Fibroblast of skin of right quadriceps (primary cell): Measurements from ENCODE around the gene ZNF385C.
"Not testable (repeated sequence)": the region's sequence is repeated elsewhere in the genome, so short reads cannot be mapped to it uniquely, and the experiment has no call there.

Source experiments
- DNase-seq: peaks from one replicate; pipeline ENCODE4 v3.0.0-alpha.2; 2013

ZNF385C gene

DNA sequence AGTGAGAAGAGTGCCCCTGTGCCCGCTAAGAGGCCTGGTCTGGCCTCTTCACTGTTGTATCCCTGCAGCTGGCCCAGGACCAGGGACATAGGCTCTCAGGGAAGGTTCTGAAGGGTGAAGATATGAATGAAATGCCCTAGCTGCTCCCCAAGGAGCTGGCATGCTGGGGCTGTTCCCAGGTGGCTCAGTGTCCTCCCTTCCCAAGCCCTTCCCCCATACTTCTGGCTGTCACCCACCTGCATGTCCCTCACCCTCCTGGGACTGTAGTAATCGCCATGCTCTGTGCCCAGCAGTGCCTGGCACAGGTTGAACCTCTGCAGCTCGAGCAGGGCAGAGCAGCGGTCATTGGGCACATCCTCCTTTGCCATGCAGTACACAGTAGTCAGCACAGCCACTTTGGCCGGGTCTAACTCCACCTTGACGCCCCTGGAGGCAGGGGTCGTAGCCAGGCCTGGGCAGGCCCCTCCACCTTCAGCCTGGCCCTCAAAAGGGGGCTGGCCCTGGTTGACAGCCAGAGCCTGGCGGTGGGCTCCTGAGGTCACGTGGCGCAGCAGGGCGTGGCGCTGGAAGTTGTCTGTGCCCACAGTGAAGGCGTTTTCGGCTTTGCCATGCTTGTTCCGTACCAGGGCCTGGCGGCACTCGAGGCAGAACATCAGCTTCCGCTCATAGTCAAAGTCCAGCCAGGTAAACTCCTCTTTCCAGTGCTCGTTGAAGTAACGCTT, 55.5 kb downstream of the ZNF385C start:
- no peak for DNase-seq

DNA sequence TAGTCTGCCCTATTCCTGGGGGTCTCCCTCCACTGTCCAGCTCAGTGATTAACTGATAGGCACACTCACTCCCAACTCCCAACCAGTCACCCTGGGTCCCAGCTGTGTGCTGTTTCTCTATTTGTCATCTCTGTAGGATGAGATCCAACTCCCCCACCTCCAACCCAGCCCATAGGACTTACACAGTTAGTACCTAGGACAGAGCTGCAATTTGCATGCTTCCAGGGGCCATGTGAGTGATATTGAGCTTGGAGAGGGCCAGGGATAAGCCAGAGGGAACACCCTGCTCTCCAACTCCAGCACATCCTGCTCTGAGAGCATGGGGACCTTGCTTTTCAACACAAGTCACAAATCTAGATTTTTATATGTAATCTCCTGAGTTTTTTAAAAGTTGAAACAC, 56.7 kb downstream of the ZNF385C start:
- DNase-seq, result no peak

DNA sequence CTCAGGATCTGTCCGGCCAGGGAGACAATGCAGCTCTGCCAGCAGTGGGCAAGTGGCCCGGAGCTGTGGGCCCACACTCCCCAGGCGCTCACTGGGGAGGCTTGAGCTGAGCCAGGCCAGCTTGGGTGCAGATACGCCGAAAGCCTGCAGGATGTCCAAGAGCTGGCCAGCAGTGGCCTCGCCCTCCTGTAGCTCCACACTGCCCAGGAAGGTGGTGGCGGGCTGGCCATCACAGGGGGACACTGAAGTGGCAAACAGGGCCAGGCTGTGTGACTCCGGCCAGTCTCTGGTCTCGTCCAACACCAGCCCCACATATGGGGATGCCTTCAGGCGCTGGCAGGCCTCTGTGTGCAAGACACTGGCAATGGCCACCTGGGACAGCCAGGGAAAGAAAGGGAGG, 57.5 kb downstream of the ZNF385C start:
- DNase-seq, result no peak

DNA sequence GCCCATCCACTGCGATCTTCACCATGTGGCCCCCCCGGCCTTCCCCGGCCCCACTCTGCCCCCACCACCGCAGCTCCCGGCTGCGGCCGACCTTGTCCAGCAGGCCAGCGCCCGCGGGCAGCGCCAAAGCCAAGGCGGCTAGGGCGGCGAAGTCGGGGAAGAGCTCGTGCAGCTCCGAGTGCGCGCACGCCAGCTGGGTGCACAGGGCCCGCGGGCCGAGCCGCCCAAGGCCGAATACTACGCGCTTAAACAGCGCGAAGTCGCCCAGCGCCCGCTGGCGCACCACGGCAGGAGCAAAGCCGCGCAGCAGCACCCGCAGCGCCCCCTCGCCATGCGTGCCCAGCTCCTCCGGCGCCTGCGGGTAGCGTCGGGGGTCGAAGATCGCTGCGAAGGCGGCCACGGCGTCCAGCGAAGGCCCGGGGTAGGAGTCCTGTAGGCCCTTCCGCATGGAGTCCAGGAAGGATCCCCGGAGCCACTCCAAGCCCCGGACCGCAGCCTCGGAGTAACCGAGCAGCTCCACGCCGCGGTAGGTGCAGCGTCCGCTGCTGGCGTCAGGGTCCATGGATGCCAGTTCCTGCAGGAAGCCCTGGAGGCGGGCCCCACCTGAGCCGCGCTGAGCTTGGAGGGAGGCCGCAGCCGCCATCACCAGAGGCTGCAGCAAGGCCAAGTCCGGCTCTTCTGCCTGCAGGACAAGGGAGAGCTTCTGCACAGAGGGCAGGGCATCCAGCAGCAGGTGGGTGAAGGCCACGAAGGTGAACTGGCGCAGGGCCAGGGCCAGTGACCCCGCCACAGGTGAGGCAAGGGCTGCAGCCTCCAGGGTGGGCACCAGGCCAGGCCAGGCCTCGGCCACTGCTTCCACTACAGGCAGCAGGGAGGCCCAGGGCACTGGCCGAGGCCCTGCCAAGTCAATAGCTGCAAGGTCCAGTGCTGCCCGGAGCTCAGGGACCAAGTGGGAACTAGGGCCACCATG, 58.2 kb downstream of the ZNF385C start:
- no peak for DNase-seq

DNA sequence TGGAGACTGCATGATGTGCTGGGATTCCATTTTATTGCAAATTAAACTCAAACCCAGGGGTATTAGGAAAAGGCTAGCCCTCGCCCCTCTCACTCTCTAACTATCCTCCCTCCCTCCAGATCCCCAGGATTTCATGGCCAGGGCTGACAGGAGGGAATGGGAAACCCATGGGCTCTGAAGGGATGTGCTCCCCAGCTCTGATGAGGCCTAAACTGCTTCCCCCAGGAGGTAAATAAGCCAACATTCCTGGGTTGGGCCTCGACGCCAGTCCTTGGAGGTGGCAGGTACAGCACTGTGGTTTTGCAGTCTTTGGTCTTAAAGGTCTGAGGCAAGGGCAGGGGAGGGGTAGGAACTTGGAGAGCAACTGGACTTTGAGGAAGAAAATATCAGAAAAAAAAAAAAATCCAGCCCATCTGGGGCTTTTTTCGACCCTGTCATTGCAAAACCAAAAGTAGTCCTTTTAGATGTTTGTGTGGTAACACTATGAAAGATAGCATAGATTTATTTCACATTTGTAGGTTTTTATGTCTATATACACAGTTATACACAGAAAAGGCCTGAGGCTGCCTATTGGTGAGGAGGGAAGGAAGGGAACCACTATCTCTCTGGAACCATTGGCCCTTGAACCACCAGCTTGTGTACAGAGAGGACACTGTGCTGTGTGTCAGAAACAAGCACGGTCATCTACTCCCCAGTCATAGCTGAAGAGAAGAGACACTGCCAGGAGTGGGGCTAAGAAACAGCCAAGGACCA, 59.9 kb downstream of the ZNF385C start:
- no peak for DNase-seq

DNA sequence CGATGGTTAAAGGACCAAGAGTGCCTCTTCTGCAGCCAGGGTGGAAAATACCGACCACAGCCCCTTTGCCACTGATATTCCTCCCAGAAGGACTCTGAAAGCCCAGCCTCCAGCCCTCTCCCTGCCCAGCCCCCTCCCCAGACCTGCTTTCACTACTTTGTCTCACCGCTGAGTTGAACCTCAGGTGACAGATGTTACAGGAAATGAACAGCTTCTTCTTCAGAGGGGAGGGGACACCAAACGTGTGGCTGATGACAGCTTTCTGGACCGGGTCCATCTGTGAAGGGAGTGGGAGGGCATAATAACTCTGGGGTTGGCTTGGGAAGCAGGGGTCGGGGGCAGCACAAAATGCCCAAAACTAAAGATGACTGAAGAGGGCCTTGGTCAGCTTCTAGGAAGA, 64.2 kb downstream of the ZNF385C start:
- no peak for DNase-seq

DNA sequence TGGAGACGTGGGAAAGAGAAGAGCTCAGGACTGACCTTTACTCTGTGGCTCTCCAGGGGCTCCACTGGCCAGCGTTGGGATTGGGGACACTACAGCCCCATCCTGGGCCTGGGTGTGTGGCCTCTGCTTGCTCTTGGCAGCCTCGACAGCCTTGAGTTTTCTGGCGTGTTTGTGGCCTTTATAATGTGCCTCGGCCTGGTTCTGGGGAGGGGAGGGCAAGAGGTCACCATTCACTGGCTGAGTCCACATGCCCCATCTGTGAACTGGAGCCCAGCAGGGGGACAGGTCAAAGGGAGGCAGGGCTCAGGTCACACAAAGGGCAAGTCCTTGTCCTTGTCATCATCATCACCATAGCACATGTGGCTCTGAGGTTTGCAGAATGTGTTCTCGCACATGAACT, 66.7 kb downstream of the ZNF385C start:
- no peak for DNase-seq

DNA sequence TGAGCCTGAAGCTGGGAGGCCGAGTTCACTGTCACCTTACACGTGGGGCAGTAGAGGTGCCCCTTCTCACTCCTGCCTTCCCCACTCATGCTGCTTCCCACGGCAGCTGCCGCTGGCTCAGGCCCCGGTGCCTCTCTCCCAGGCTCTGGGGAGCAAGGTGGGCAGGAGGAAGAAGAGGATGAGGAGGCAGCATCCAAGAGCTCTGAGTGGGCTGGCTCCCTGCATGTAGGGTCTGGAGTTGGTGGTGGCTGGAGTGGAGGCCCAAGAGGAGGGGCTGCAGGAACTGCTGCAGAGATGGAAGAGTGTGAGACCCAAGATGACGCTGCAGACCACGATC, 69.5 kb downstream of the ZNF385C start:
- DNase-seq, result no peak

DNA sequence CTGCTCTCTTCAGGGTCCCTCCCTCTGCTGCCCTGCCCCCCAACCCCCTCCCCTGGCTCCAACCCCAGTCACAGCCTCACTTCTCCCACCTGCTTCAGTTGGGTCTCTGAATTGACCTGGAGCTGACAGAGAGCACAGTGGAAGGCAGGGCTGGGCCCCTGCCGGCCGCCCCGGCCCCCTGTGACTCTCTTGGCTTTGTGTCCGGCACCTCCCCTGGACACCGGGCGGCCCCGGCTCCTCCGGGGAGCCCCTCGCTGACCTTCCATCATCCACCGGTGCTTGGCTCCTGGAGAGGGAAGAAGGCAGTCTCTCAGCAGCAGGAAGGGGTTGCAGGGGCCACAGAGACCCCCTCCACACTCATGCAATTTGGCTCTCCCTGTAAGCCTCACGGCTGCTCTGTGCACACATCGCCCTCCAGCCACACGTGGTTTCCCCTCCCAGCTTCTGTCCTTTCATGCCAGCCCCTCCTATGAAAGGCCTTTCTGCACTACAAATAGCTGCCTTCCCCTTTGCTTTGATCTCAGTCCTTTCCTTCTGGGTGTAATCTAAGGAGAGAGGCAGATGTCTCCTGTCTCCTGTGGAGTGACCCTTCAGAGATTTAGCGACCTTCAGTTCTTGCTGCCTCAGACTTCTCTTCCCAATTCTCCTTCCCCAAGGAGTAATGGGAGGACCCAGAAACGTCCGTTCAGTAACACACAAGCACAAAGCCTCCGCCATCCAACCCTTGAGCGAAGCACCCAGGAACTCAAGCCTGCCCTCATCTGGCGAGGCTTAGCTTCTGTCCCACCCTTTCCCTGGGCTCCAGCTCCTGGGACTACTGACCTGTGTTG, 70.1 kb downstream of the ZNF385C start:
- DNase-seq, result no peak

DNA sequence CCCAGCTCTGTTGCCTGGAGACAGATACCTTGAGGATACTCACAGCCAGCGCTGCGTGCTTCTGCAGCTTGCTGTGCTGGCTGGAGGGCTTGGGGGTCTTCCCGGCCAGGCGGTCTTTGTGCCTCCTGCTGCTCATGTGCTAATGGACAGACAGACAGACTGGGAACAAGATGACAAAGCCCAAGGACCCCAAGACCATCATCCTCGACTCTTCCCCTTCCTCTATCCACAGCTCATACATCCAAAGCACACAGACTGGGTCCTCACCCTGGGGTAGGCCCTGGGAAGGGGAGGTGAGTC, 70.7 kb downstream of the ZNF385C start:
- DNase-seq, result no peak

DNA sequence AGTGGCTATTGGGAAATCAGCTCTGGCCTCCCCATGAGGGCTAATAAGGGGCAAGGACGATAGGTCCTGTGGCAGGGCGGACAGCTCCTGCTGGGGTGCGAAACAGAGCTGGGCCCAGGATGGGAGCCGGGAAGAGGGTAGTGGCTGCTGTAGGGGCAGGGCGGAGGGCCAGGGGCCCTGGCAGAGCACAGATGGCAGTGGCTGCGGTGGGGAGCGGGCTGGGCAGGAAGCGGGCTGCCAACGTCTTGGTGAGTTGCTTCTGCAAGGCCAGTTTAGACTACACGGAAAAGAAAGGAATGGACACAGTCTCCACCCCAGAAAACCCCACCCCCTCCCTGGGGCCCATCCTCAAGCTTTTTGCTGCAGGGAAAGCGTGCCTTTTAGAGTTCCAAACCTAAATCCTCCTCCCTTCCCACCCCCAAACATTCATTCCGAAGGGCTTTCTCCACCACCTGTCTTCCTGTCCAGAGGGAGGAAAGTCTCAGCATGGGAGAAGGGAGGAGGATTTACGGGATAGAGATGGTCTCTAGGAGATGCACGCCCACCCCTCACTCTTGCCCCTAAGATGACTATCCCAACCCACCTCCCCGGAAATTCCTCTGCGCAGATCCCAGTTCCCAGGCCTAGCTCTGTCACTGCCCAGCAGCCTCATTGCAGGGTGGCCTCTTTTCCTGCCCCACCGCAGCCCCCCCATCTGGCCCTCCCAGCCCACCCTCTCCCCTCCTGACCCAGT, 71.2 kb downstream of the ZNF385C start:
- no peak for DNase-seq

DNA sequence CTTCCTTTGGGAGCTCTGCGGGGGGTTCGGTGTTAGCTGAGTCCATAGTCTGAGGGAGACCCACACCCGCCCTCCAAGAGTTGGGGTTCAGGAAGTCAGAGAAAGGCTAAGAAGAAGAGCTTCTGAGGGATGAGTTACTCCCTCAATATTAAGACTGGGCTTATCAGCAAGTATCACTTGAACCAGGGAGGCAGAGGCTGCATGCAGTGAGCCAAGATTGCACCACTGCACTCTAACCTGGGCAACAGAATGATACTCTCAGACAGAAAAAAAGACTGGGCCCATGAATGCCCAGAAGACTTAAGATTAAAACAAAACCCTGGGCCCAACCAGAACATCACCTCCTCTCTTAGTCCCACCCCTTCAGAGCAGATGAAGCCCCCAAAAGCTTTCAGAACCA, 72.3 kb downstream of the ZNF385C start:
- no peak for DNase-seq

DNA sequence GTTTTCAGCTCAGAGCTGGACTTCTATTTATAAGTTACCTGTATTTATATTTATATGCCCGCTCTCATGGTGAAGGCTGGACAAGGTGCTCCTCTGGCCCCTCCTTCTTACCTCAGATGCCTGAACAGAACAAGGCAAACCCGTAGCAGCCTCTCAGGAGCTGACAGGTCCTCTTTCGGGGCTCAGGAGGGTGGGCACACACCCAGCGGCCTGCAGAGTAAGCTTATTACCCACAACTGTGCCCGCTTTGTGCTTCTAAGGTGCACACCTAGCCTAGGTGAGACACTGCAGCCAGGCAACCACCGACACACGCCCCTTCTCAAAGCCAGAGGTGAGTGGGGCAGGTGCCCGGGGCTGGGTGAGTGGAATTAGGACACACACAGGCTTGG, 73.1 kb downstream of the ZNF385C start:
- DNase-seq, result no peak

DNA sequence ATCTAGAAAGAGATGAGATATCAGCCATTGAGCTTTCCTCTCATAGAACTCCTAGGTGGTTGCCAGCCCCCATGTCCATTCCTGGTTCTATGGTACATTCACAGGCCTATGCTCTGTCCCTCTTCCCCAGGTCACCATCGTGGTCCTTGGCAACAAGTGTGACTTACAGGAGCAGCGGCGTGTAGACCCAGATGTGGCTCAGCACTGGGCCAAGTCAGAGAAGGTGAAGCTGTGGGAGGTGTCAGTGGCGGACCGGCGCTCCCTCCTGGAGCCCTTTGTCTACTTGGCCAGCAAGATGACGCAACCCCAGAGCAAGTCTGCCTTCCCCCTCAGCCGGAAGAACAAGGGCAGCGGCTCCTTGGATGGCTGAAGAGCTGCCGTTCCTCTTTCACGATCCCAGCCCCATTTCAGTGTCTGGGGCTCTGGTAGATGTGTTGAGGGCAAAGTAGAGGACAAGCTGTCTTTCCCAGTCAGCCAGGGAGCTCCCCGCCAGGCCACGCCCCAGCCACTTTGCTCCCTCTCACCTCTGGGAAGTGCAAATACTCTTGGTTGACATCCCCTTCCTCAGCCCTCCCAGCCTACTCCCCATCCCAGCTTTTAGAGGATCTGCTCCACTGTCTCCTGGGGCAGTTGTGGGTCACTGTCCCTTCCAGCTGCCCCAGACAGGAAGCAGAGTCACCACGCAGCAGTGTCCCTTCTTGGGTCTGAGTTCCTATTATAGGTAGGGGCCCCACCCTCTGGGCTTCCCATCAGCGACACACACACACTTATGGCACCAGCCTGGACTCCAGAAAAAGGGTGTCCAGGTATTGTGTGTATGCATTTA, 74.5 kb downstream of the ZNF385C start:
- no peak for DNase-seq

DNA sequence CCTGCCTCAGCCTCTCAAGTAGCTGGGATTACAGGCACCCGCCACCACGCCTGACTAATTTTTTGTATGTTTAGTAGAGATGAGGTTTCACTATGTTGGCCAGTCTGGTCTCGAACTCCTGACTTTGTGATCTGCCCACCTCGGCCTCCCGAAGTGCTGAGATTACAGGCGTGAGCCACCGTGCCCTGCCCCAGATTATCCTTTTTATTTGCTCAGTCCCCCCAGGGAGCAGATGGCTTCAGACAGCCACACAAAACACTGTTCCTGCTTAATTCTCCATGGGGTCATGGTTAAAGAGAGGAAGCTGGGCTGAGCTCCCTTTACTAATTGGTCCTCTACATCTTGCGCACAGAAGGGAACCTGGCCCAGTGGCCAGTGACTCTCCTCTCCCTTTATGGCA, 77.4 kb downstream of the ZNF385C start:
- DNase-seq, result not testable (repeated sequence)

DNA sequence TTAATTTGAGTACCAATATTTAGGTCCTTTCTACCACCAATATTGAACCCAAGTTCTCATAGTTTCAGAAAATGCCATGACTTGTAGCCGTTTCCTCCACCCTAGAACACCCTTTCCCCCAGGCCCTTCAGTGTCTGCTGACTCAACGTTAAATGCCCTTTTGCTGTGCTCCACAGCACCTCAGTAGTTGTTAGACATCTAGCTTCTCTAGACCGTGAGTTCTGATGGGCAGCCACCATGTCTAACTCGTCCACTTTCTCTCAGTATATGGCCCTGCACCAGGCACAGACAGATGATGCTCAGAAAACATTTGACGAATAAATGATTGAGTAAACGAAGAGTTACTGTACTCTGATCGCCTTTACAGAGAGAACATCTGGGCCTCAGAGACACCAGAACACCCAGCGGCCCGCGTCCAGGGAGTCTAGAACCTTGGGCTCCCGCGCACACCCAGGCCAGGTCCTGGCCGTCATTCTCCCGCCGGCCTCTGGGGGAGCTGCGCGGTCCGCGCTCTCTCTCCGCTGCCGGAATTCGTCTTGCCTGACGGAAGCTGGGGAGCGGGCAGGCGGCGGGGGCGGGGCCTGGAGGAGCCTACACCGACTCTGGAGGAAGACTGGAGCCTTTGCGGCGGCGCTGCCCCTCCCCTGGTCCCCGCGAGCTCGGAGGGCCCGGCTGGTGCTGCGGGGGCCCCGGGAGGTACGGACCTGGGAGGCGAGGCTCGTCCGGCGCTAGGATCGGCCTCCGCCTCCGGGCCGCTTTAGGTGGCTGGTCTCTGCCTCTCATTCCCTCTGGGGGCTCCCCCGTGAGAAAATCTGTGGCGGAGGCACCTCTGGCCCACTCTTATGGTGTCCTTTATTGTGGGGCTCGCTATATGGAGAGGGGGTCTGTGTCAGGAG, 78.5 kb downstream of the ZNF385C start, which contains the start of gene NKIRAS2:
NKIRAS2 (plus strand) TSS at position 582 of the 896 bp plus-strand sequence. CDS start 1,488 bp downstream, outside the sequence.
- peak; percentile 87 for DNase-seq

DNA sequence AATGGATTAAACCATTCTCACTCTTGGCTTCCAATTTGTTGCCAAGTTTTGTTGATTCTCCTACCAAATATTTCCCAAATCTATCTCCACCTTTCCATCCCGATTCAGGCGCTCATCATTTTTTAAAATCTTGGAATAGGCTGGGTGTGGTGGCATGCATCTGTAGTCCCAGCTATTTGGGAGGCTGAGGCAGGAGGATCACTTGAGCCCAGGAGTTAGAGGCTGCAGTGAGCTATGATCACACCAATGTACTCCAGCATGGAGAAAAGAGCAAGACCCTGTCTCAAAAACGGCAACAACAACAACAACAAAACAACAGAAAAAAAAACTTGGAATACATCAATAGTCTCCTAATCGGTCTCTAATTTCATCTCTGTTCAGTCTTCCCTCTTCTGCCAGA, 79.3 kb downstream of the ZNF385C start:
- DNase-seq, result no peak

DNA sequence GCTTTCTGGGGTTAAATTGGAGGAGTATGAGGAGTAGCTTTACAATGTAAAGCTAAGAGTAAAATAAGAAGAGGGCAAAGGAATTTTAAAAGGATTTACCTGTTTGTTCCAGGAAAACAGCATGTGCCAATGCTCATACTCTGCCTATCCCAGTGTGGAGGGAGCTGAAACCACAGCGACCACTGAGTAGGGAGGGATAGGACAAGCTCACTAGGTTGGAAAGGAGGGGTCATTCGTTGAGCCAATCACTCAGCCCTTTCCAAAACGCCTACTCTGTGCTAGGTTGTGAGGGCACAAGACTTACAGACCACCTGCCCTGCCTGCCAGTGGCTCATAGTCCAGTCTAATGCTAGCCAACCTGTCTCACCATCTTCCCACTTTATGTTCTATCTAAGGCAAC, 79.9 kb downstream of the ZNF385C start:
- DNase-seq, result no peak

DNA sequence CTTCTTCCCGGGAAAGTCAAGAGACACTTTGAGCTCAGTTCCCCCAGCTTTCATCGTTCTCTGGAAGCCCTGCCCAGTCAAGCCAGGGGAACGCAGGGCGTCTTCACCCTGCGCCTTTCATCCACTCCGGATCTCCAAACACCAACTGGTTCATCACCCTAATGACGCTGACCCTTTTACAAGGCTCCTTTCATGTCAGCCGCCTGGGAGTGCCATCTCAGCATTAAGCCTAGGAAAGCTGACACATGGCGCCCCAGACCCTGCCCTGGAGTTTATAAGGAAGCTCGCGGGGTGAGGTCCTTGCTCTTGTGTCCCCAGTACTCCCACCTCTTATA, 80.4 kb downstream of the ZNF385C start:
- no peak for DNase-seq
